PFSK-1 (cell line): Measurements from ENCODE around the gene COPB2.

Experiments
- POLR2AphosphoS5 ChIP-seq: IDR thresholded peaks from 2 replicates; pipeline ENCODE4 v1.6.1; 2012; ENCODE audit warnings: low read depth, mild to moderate bottlenecking, control low read depth, low read length, moderate library complexity
- SIN3A ChIP-seq: IDR thresholded peaks from 2 replicates; pipeline ENCODE4 v1.6.1; 2012; ENCODE audit warnings: mild to moderate bottlenecking, low read length, moderate library complexity, borderline replicate concordance; ENCODE audit not compliant: insufficient read depth
- TAF1 ChIP-seq: IDR thresholded peaks from 2 replicates; pipeline ENCODE4 v1.6.1; 2012; ENCODE audit warnings: low read length, control low read depth, borderline replicate concordance; ENCODE audit not compliant: insufficient read depth

GRCh38 chr3:139394116-139394515, 4.7 kb upstream of the COPB2 start:
- TF ChIP-seq SIN3A (no peak), TAF1 (no peak), POLR2AphosphoS5 (no peak)
